Neural progenitor cell (in vitro differentiated cells): ENCODE results near the gene CANT1. TPM values are rescaled to one million over a fixed set of nuclear protein-coding genes. Genes with fewer than 3 reads are reported as not detected.

Source experiments
- DNase-seq: peaks from one replicate; pipeline ENCODE4 v3.0.0-alpha.2; 2016; ENCODE audit warnings: low spot score
- H2AFZ ChIP-seq: fragments of 200-600 bp; sonication (generic); replicated peaks from 2 replicates; pipeline ENCODE4 v1.6.1; 2016; ENCODE audit warnings: antibody characterized with exemption
- H3F3A ChIP-seq: fragments of 200-600 bp; sonication (generic); 2 replicates; pipeline ENCODE4 v1.6.1; 2016; ENCODE audit warnings: antibody characterized with exemption, low read depth
- H3K27ac ChIP-seq: fragments of 200-600 bp; sonication (generic); 2 replicates; pipeline ENCODE4 v1.5.1; 2016; ENCODE audit warnings: mild to moderate bottlenecking
- H3K27me3 ChIP-seq: fragments of 200-600 bp; sonication (generic); 2 replicates; pipeline ENCODE4 v1.6.1; 2016; ENCODE audit warnings: mild to moderate bottlenecking, moderate library complexity
- H3K36me3 ChIP-seq: fragments of 200-600 bp; sonication (generic); 2 replicates; pipeline ENCODE4 v1.5.1; 2016
- H3K4me1 ChIP-seq: fragments of 200-600 bp; sonication (generic); 2 replicates; pipeline ENCODE4 v1.6.1; 2016; ENCODE audit warnings: mixed run types
- H3K4me2 ChIP-seq: fragments of 200-600 bp; sonication (generic); 2 replicates; pipeline ENCODE4 v1.6.1; 2016
- H3K4me3 ChIP-seq: fragments of 200-600 bp; sonication (generic); 2 replicates; pipeline ENCODE4 v1.5.1; 2016
- H3K79me2 ChIP-seq: fragments of 200-600 bp; sonication (generic); 2 replicates; pipeline ENCODE4 v1.6.1; 2016; ENCODE audit warnings: low read depth
- H3K9ac ChIP-seq: fragments of 200-600 bp; sonication (generic); 2 replicates; pipeline ENCODE4 v1.6.1; 2016
- H3K9me3 ChIP-seq: fragments of 200-600 bp; sonication (generic); 2 replicates; pipeline ENCODE4 v1.5.1; 2016; ENCODE audit warnings: low read depth
- H4K20me1 ChIP-seq: fragments of 200-600 bp; sonication (generic); 2 replicates; pipeline ENCODE4 v1.6.1; 2016; ENCODE audit warnings: low read depth
- H3K27ac Mint-ChIP-seq: 3 replicates; pipeline ENCODE4 v1.8.0; 2021; ENCODE audit warnings: mixed read lengths
- H3K27me3 Mint-ChIP-seq: 2 replicates; pipeline ENCODE4 v1.8.0; 2022; ENCODE audit warnings: low read depth, mild to moderate bottlenecking, inconsistent platforms, moderate library complexity, mixed read lengths; ENCODE audit not compliant: insufficient read depth
- H3K36me3 Mint-ChIP-seq: 3 replicates; pipeline ENCODE4 v1.8.0; 2021; ENCODE audit warnings: mixed read lengths
- H3K4me1 Mint-ChIP-seq: 3 replicates; pipeline ENCODE4 v1.8.0; 2021; ENCODE audit warnings: mixed read lengths
- H3K4me3 Mint-ChIP-seq: 3 replicates; pipeline ENCODE4 v1.8.0; 2021; ENCODE audit warnings: mild to moderate bottlenecking, moderate library complexity, mixed read lengths
- H3K9me3 Mint-ChIP-seq: 3 replicates; pipeline ENCODE4 v1.8.0; 2020; ENCODE audit warnings: mixed read lengths
- CTCF ChIP-seq: fragments of 200-600 bp; sonication (generic); IDR thresholded peaks from 2 replicates; pipeline ENCODE4 v1.5.1; 2017; ENCODE audit warnings: antibody characterized with exemption, mild to moderate bottlenecking
- EZH2 ChIP-seq: fragments of 200-600 bp; sonication (generic); IDR thresholded peaks from 2 replicates; pipeline ENCODE4 v1.6.1; 2017; ENCODE audit warnings: antibody characterized with exemption, mild to moderate bottlenecking, moderate library complexity
- EZH2phosphoT487 ChIP-seq: fragments of 200-600 bp; sonication (generic); IDR thresholded peaks from 2 replicates; pipeline ENCODE4 v1.6.1; 2017; ENCODE audit warnings: antibody characterized with exemption
- total RNA-seq: library from RNA; depleted of rRNA; stranded (reverse); fragments of >200 nt; gene quantifications from 2 replicates; pipeline ENCODE4 v1.2.3, GENCODE V29; 2015; ENCODE audit warnings: low replicate concordance

The CANT1 gene
- total RNA-seq, 1 donor from 2014 or later: 24.3 TPM

- Histone ChIP-seq H4K20me1 (no peaks in the 10 kb centered on the region), H3K9ac (no peak overlapping the region), H3K4me1 (peaks cover 3% of the 10 kb centered on the region), H3K27ac (no peak overlapping the region), H3K9me3 (no peaks in the 10 kb centered on the region), H3K36me3 (no peaks in the 10 kb centered on the region), H2AFZ (no peak overlapping the region), H3K79me2 (no peaks in the 10 kb centered on the region), H3K27me3 (peaks cover 15% of the 10 kb centered on the region), H3K4me2 (no peak overlapping the region), H3K4me3 (no peak overlapping the region), H3F3A (peaks cover 12% of the 10 kb centered on the region)
- Mint-ChIP-seq H3K4me1 (peaks cover 11% of the 10 kb centered on the region), H3K9me3 (peaks cover 5% of the 10 kb centered on the region), H3K4me3 (no peak overlapping the region), H3K36me3 (no peaks in the 10 kb centered on the region), H3K27ac (no peak overlapping the region), H3K27me3 (peaks cover 21% of the 10 kb centered on the region)
- TF ChIP-seq EZH2 (no peak), CTCF (no peak), EZH2phosphoT487 (no peak)
- DNase-seq: no peak
These were observed 31.5 kb upstream of the CANT1 start for GRCh38 chr17:79041041-79041570.

DNA sequence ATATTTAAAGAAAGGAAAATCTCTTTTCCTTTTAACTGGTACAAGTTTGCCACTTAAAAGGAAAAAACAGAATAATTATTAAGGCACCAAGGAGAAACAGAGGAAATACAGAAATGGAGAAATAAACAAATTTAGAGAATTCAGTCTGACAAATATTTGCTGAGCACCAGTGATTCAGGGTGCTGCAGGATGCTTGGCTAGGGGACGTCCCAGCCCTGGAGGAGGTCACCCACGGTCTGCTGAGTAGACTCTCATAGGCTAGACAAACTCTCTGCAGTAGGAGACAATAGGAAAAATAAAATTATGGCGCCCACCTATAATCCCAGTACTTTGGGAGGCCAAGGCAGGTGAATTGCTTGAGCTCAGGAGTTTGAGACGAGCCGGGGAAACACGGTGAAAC, 30.3 kb upstream of the CANT1 start:
- Histone ChIP-seq H4K20me1 (no peaks in the 10 kb centered on the region), H2AFZ (no peak overlapping the region), H3K4me2 (no peak overlapping the region), H3K4me1 (peaks cover 3% of the 10 kb centered on the region), H3K36me3 (no peaks in the 10 kb centered on the region), H3F3A (peaks cover 12% of the 10 kb centered on the region), H3K27me3 (peaks cover 8% of the 10 kb centered on the region), H3K9ac (no peak overlapping the region), H3K4me3 (no peak overlapping the region), H3K9me3 (no peaks in the 10 kb centered on the region), H3K79me2 (no peaks in the 10 kb centered on the region), H3K27ac (no peak overlapping the region)
- TF ChIP-seq EZH2 (no peak), EZH2phosphoT487 (no peak), CTCF (no peak)
- Mint-ChIP-seq H3K4me3 (no peak overlapping the region), H3K27me3 (peaks cover 18% of the 10 kb centered on the region), H3K27ac (no peak overlapping the region), H3K9me3 (peaks cover 5% of the 10 kb centered on the region), H3K4me1 (peaks cover 5% of the 10 kb centered on the region), H3K36me3 (no peaks in the 10 kb centered on the region)
- DNase-seq: no peak

GRCh38 chr17:79039171-79039570, 29.6 kb upstream of the CANT1 start:
- Histone ChIP-seq H3K9me3 (no peaks in the 10 kb centered on the region), H3K79me2 (no peaks in the 10 kb centered on the region), H3K36me3 (no peaks in the 10 kb centered on the region), H3K9ac (no peak overlapping the region), H4K20me1 (no peaks in the 10 kb centered on the region), H2AFZ (no peak overlapping the region), H3K4me2 (no peak overlapping the region), H3K27ac (no peak overlapping the region), H3K27me3 (peaks cover under 1% of the 10 kb centered on the region), H3K4me3 (no peak overlapping the region), H3F3A (peaks cover 12% of the 10 kb centered on the region), H3K4me1 (peaks cover 3% of the 10 kb centered on the region)
- Mint-ChIP-seq H3K36me3 (no peaks in the 10 kb centered on the region), H3K9me3 (peaks cover 5% of the 10 kb centered on the region), H3K27ac (no peak overlapping the region), H3K4me3 (no peak overlapping the region), H3K27me3 (peaks cover 16% of the 10 kb centered on the region), H3K4me1 (peaks cover 5% of the 10 kb centered on the region)
- no peak for DNase-seq
- TF ChIP-seq EZH2phosphoT487: no peak
- no peak for TF ChIP-seq EZH2
- no peak for TF ChIP-seq CTCF
